SH-SY5Y (cell line): ENCODE data around the gene SEMG2.

Experiments
- GATA2 ChIP-seq: IDR thresholded peaks from 2 replicates; pipeline ENCODE4 v1.6.1; 2011; ENCODE audit warnings: mild to moderate bottlenecking, low read depth, low read length
- GATA3 ChIP-seq: IDR thresholded peaks from 2 replicates; pipeline ENCODE4 v1.6.1; 2011; ENCODE audit warnings: low read depth, mild to moderate bottlenecking, low read length, moderate library complexity

GRCh38 chr20:45253261-45253660 lies 32.1 kb downstream of the SEMG2 start:
- TF ChIP-seq GATA2 (no peak), GATA3 (no peak)
